A673 (cell line): ENCODE measurements around the gene LACTBL1. TPM values are rescaled to one million over a fixed set of nuclear protein-coding genes. Genes with fewer than 3 reads are reported as not detected.

Source experiments
- BruUV-seq: library from RNA; stranded (reverse); fragments of 400-500 nt; replicated peaks from 2 replicates; lab custom pipeline; 2021; lab: Mats Ljungman, UMichigan
- CTCF ChIA-PET: fragments of 300-600 bp; sonication (Branson Sonifier 250); formaldehyde crosslinking; loops from one replicate; lab custom pipeline; 2022; ENCODE audit warnings: antibody characterized with exemption; lab: Charles Lee
- POLR2A ChIA-PET: fragments of 300-600 bp; sonication (Branson Sonifier 250); formaldehyde crosslinking; loops from one replicate; lab custom pipeline; 2022; ENCODE audit warnings: antibody characterized with exemption; ENCODE audit not compliant: low non-redundant PET; lab: Charles Lee
- DNase-seq: peaks from one replicate; pipeline ENCODE4 v3.0.0-alpha.2; 2015; ENCODE audit warnings: low spot score
- H3K27ac ChIP-seq: fragments of 200-600 bp; sonication (generic); 2 replicates; pipeline ENCODE4 v1.5.1; 2016; ENCODE audit warnings: mixed run types, low read depth, mild to moderate bottlenecking, mixed read lengths, antibody characterized with exemption, low read length; ENCODE audit not compliant: poor library complexity, severe bottlenecking
- H3K27me3 ChIP-seq: fragments of 200-600 bp; sonication (generic); replicated peaks from 2 replicates; pipeline ENCODE4 v1.6.1; 2017; ENCODE audit warnings: mixed run types, low read depth, mild to moderate bottlenecking, mixed read lengths, antibody characterized with exemption, low read length; ENCODE audit not compliant: insufficient read depth, poor library complexity
- H3K36me3 ChIP-seq: fragments of 200-600 bp; sonication (generic); 2 replicates; pipeline ENCODE4 v1.6.1; 2016; ENCODE audit warnings: mixed run types, mild to moderate bottlenecking, mixed read lengths, antibody characterized with exemption, low read length; ENCODE audit not compliant: insufficient read depth, poor library complexity, severe bottlenecking
- H3K4me1 ChIP-seq: fragments of 200-600 bp; sonication (generic); 2 replicates; pipeline ENCODE4 v1.6.1; 2017; ENCODE audit warnings: mixed run types, mild to moderate bottlenecking, mixed read lengths, antibody characterized with exemption, low read length; ENCODE audit not compliant: insufficient read depth, poor library complexity, severe bottlenecking
- H3K4me3 ChIP-seq: fragments of 200-600 bp; sonication (generic); 2 replicates; pipeline ENCODE4 v1.5.1; 2016; ENCODE audit warnings: low read depth, mixed run types, mild to moderate bottlenecking, mixed read lengths, low read length; ENCODE audit not compliant: poor library complexity, severe bottlenecking
- H3K9me3 ChIP-seq: fragments of 200-600 bp; sonication (generic); 2 replicates; pipeline ENCODE4 v1.6.1; 2016; ENCODE audit warnings: mixed run types, low read depth, mild to moderate bottlenecking, mixed read lengths, antibody characterized with exemption, low read length; ENCODE audit not compliant: poor library complexity, severe bottlenecking
- CTCF ChIP-seq: fragments of 300-800, 200-600 bp; sonication (generic); conservative IDR thresholded peaks from 2 replicates; pipeline ENCODE4 v1.5.1; 2017; ENCODE audit warnings: low read depth, mild to moderate bottlenecking, antibody characterized with exemption, low read length, moderate library complexity, mixed read lengths
- EZH2 ChIP-seq: fragments of 200-600 bp; sonication (generic); IDR thresholded peaks from 2 replicates; pipeline ENCODE4 v1.6.1; 2017; ENCODE audit warnings: borderline replicate concordance, low read depth, mild to moderate bottlenecking, mixed read lengths, antibody characterized with exemption, low read length; ENCODE audit not compliant: poor library complexity, severe bottlenecking
- intact Hi-C: fragments of 100-400 bp; cut with micrococcal nuclease; formaldehyde crosslinking; loops from one replicate; pipeline ENCODE4 v1.10.0; 2022; ENCODE audit not compliant: unreplicated experiment
- total RNA-seq: library from RNA; stranded (reverse); gene quantifications from 2 replicates; pipeline ENCODE4 v1.2.3, GENCODE V29; 2021

Gene LACTBL1
- total RNA-seq, 1 experiment from 2014 or later: 0.24 TPM

GRCh38 chr1:22953057-22953739, 19.5 kb downstream of the LACTBL1 start:
- TF ChIP-seq CTCF (no peak), EZH2 (no peak)
- BruUV-seq: no TSS peak
- intact Hi-C loops: no loop called here
- ChIA-PET CTCF (no interaction called here), POLR2A (no interaction called here)
- Histone ChIP-seq H3K4me1 (peaks cover 7% of the 10 kb centered on the region), H3K27ac (no peak overlapping the region), H3K9me3 (no peaks in the 10 kb centered on the region), H3K36me3 (no peaks in the 10 kb centered on the region), H3K4me3 (no peak overlapping the region), H3K27me3 (peaks cover 21% of the 10 kb centered on the region)
- no peak for DNase-seq

GRCh38 chr1:22952694-22953056, 20.0 kb downstream of the LACTBL1 start:
- peak; percentile 61 for DNase-seq
- Histone ChIP-seq H3K9me3 (no peaks in the 10 kb centered on the region), H3K27ac (no peak overlapping the region), H3K27me3 (peaks cover 21% of the 10 kb centered on the region), H3K4me1 (peaks cover 7% of the 10 kb centered on the region), H3K36me3 (no peaks in the 10 kb centered on the region), H3K4me3 (no peak overlapping the region)
- no peak for TF ChIP-seq EZH2
- no peak for TF ChIP-seq CTCF
- ChIA-PET POLR2A (no interaction called here), CTCF (no interaction called here)
- no TSS peak for BruUV-seq
- intact Hi-C loops: no loop called here

GRCh38 chr1:22951796-22952195, 20.9 kb downstream of the LACTBL1 start:
- no TSS peak for BruUV-seq
- H3K27me3 ChIP-seq: peaks cover 21% of the 10 kb centered on the region
- H3K27ac ChIP-seq: no peak overlapping the region
- CTCF ChIA-PET: no interaction called here
- H3K36me3 ChIP-seq: no peaks in the 10 kb centered on the region
- intact Hi-C loops: no loop called here
- TF ChIP-seq CTCF: no peak
- TF ChIP-seq EZH2: no peak
- H3K9me3 ChIP-seq: no peaks in the 10 kb centered on the region
- H3K4me1 ChIP-seq: peaks cover 7% of the 10 kb centered on the region
- H3K4me3 ChIP-seq: no peak overlapping the region
- no peak for DNase-seq
- POLR2A ChIA-PET: no interaction called here
